HG02852 (cell line): Measurements from ENCODE around the gene WDTC1.
"Not testable (repeated sequence)": the region's sequence is repeated elsewhere in the genome, so short reads cannot be mapped to it uniquely, and the experiment has no call there.

Experiments used
- ATAC-seq: cut with Tn5 transposase; IDR thresholded peaks from one replicate; pipeline ENCODE4 v1.9.1; 2021; ENCODE audit warnings: mild to moderate bottlenecking, moderate library complexity; ENCODE audit not compliant: unreplicated experiment

Gene WDTC1

GRCh38 chr1:27243665-27244064 is 9.2 kb downstream of the WDTC1 start:
- not testable (repeated sequence) for ATAC-seq

DNA sequence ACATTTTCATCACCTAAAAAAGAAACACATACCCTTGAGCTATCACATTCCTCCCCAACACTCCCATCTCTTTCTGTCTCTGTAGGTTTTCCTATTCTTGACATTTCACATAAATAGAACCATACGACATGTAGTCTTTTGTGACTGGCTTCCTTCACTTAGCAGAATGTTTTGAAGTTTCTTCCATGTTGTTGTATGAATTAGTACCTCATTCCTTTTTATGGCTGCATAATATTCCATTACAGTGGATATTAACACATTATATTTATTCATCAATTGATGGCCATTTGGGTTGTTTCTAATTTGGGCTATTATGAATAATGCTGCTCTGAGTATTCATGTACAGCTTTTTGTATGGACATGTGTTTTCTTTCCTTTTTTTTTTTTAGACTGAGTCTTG is 11.8 kb downstream of the WDTC1 start:
- no peak for ATAC-seq

GRCh38 chr1:27253596-27253995 is 19.2 kb downstream of the WDTC1 start:
- ATAC-seq = no peak

DNA sequence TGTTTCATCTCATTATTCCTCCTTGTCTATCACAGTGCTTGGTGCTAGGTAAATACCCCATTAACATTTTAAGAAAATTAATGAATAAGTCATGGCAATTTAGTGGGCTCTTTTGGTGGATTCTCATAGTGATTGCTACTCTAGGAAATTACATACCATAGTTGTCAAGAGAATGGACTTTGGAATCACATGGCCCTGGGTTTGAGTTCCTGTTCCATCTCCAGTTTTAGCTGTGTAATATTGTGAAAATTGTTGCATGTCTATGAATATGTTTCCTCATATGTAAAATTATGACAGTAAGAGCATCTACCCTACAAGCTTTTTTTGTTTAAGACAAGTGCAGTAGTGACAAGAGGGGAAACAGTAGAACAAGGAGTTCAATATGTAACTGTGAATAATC is 20.7 kb downstream of the WDTC1 start:
- no peak for ATAC-seq

- ATAC-seq = no peak
These were observed 22.7 kb downstream of the WDTC1 start for GRCh38 chr1:27257155-27257554.

DNA sequence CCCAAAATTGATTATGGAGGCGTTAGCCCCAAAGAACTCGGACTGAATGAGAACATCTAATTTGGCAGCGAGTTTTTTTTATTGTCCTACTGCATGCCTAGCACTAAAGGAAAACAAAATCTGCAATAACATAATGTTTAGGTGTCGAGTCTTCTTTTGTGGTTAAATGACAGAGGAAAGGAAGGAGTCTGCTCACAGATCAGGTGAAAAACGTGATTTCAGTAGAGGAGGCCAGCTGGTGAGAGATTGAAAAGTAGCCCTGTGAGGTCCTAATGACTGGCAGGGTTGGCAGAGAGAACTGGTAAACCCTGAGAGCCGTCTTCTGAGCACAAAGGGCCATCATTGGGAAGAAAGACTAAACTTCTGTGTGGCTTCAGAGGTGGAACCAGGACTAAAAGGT is 24.2 kb downstream of the WDTC1 start:
- no peak for ATAC-seq

DNA sequence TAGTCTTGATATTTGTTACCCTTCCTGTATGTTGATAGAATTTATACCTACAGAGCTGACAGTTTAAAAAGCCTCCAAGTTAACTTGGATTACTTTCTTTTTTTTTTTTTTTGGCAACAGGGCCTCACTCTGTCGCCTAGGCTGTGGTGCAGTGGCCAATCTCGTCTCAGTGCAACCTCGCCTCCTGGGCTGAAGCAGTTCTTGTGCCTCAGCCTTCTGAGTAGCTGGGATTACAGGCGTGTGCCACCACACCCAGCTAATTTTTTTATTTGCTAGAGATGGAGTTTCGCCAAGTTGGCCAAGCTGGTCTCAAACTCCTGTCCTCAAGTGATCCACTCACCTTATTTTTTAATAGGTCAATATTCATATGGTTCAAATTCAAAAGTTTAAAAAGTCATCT is 32.7 kb downstream of the WDTC1 start:
- ATAC-seq = no peak

DNA sequence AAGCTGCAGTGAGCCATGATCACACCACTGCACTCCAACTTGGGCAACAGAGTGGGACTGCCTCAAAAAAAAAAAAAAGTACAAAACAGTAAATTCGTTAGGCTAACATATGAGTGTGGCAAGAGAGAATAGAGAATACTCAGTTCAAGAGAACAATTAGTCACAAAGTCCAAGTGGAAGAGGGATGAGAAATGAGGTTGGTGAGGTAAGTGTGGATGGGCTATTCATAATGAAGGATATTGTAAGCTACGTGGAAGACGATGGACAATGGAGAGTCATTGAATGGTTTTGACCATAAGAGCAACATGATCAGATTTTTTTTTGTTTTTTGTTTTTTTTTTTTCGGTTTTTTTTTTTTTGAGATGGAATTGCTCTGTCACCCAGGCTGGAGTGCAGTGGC is 34.8 kb downstream of the WDTC1 start:
- ATAC-seq = no peak

GRCh38 chr1:27274204-27274603 is 39.8 kb downstream of the WDTC1 start:
- ATAC-seq = no peak

DNA sequence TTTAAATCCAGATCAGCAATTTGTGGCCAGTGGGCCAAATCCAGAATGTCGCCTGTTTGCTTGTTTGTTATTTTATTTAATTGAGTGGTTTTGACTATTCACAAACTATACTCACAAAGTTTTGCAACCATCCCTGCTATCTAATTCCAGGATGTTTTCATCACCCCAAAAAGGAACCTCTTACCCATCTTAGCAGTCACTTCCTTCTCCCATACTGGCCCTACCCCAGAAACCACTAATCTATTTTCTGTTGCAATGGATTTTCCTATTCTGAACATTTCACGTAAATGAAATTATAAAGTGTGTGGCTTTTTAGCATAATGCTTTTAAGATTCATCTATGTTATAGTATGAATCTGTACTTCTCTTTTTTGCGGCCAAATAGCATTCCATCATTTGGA is 41.3 kb downstream of the WDTC1 start:
- no peak for ATAC-seq

DNA sequence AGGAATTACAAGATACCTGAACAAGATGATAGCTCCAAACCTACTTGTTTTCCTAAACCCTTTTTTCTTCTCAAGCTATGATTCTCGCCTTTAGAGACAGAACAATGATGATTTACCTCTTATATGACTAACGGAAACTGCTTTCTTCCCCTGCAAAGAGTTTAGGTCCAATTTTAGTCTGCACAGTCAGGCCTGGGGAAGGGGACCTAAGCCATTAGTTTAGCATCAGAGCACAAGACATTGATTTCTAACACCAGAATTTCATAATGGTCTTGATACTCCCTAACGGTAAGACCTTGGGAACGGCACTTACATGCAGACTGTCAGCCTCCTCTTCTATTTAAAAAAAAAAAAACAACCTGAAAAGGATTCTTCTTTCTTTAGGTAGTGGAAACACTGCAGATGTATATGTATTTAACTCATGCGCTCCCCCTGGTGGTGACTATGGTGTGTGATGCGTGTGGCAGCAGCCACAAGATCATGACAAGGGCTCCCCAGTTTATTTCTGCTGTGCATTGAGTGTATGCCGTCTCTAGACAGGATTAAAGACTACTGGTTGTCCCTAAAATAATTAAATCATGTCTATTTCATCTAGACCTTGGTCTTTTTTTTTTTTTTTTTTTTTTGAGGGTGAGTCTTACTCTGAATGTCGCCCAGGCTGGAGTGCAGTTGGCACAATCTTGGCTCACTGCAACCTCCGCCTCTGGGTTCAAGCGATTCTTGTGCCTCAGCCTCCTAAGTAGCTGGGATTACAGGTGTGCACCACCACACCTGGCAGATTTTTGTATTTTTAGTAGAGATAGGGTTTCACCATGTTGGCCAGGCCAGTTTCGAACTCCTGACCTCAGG is 50.2 kb downstream of the WDTC1 start:
- ATAC-seq = no peak

- ATAC-seq = no peak
These were observed 50.8 kb downstream of the WDTC1 start for GRCh38 chr1:27285274-27285660.

DNA sequence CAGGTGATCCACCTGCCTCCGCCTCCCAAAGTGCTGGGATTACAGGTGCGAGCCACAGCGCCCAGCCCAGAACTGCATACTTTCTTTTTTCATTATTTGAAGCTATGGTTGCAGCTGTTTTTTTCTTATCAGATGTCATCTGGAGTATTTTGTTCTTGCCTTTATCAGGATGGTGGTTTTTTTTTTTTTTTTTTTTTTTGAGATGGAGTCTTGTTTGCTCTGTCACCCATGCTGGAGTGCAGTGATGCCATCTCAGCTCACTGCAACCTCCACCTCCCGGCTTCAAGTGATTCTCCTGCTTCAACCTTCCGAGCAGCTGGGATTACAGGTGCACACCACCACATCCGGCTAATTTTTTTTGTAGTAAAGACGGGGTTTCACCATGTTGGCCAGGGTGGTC is 51.4 kb downstream of the WDTC1 start:
- not testable (repeated sequence) for ATAC-seq

- ATAC-seq = not testable (repeated sequence)
These were observed 54.7 kb downstream of the WDTC1 start for GRCh38 chr1:27289125-27289524.

GRCh38 chr1:27290581-27290980 is 56.1 kb downstream of the WDTC1 start:
- no peak for ATAC-seq

- ATAC-seq = no peak
These were observed 57.7 kb downstream of the WDTC1 start for GRCh38 chr1:27292106-27292505.

- no peak for ATAC-seq
These were observed 59.5 kb downstream of the WDTC1 start for GRCh38 chr1:27293915-27294314.

DNA sequence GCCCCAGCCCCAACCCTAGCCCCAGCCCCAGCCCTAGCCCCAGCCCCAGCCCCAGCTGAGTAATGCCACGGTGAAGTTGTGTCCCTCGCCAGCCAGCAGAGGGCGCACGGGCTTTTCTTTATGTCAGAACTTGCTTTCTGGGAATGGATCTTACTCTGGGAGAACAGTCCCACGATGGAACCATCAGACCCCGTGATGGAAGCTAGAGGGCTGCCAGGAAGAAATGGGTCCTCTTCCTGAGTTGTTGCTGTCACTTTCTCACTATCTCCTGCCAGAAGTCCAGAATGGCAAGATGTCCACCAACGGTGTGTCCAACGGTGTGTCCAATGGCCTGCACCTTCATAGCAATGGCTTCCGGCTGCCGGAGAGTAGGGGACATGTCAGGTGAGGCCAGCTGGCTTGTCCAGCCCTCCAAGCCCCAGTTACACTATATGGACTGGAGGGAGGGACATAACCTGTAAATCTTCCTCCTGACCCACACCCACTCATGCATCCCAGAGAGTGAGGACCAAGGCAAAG is 62.4 kb downstream of the WDTC1 start:
- ATAC-seq = no peak

DNA sequence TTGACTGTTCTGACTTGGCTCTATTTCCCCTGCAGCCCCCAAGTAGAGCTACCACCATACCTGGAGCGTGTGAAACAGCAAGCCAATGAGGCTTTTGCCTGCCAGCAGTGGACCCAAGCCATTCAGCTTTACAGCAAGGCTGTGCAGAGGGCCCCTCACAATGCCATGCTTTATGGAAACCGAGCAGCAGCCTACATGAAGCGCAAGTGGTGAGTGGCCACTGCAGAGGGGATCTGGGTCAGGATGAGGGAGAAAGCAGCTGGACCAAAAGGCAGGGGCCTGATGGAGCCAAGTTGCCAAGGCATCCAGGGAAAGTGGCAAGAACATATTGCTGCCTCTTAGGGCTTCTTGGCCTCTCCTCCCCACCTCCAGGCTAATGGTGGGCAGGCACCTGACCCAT is 63.5 kb downstream of the WDTC1 start:
- no peak for ATAC-seq

DNA sequence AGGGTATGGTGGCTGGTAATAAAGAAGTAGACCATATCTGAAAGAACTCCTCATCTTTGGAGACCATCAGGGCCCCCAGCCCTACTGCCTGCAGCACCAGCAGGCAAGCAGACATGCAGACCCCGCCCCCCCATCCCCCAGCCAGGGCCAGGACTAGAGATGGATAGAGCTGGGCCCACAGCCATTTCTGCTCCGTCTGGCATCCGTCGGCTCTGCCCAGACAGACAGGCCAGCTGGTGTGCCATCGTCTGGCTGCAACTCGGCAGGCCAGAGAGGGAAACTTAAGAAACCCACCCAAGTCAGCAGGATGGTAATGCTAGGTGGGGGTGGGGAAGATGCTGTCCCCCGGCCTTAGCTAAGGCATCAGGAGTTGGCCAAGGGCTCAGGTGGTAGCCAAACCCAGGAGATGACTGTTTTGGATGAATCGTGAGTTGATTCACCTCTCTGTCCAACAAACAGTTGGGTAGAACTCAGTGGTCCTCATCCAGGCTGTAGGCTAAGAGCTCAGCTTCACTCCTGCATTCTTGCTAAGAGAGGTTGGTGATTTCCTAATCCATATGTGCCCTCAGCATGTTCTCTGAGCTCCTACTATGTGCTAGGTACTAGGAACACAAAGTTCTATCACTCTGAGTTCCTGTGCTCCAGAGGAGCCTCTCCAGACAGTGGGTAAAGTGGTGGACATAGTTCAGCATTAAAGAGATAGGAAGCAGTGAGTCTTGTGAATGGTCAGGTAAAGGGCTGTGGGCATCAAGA is 64.4 kb downstream of the WDTC1 start:
- ATAC-seq = no peak

DNA sequence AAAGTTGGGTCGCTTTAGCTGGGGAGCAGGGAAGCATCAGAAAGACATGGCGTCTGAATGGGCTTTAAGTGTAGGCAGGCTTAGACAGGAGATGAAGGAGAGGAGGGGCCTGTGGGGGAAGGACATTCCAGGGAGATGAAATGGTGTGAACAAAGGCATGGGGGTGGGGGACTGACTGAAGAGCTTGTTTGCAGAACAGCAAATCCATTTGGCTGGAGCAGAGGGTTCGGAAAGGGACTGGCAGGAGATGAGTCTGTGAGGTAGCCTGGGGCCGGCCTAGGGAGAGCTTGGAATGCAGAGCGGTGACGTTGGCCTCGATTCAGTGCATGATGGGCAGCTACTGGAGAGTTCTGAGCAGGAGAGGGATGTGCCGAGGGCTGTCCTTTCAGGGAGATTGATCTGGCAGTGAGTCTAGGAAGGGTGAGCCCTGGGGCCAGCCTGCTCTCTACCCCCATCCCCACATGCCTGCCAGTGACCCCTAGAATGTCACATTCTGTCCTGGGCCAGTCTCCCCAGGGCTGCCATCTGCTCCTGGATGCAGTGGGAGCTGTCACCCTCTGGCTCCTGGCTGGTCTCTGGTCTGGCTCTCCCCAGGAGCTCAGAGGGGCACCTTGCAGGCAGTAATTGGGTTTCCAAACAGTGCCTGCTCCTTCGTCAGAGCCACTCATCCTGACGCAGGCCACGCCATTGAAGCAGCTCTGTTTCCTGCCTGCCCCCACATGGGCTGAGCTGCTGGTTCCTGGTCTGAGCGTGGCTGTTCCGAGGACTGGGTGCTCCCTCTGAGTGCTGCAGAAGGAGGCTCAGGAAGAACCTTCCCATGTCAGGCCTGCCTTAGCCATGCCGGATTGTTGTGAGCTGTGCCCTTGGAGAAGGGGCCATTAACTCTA is 65.2 kb downstream of the WDTC1 start:
- ATAC-seq = no peak
